ENCODE results near the gene TRMT61A. TPM values are rescaled to one million over a fixed set of nuclear protein-coding genes. Genes with fewer than 3 reads are reported as not detected.
"Not testable (repeated sequence)": the region's sequence is repeated elsewhere in the genome, so short reads cannot be mapped to it uniquely, and the experiment has no call there.

Gene TRMT61A
- total and polyA plus RNA-seq, 8 donors, result 5.5 to 39.7 (median 15.9) TPM

DNA sequence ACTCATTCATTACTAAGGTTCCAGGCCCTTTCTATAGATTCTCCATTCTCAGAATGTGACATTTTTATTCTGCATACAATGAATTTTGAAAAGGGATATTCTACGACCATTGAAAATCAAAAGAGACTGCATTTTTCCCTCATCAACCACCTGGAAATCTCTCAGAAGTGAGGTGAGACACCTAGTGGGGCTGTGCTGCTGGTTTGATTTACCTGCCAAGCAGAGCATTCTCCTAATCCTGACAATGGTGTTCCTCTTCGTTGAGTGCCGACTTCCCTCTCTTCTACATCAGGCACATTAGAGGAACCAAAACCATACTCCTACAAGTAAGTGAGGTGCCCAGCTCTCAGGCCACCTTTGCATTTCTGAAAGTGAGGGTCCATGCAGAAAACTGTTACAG is 21.2 kb upstream of the TRMT61A start:
- DNase-seq, result no peak
- 80 to 89% (median 82%) methylated on average over 3 of the region's 3 CpGs for WGBS, 5 donors
- Histone ChIP-seq H3K27me3 (no peaks in the 10 kb centered on the region), H3K27ac (no peak overlapping the region), H3K4me1 (peaks cover 6% of the 10 kb centered on the region in 4 donors), H3K4me3 (no peak overlapping the region), H3K9me3 (no peaks in the 10 kb centered on the region), H3K36me3 (peaks cover 35 to 86% (median 84%) of the 10 kb centered on the region in 4 donors)
- TF ChIP-seq, protein P1, sequence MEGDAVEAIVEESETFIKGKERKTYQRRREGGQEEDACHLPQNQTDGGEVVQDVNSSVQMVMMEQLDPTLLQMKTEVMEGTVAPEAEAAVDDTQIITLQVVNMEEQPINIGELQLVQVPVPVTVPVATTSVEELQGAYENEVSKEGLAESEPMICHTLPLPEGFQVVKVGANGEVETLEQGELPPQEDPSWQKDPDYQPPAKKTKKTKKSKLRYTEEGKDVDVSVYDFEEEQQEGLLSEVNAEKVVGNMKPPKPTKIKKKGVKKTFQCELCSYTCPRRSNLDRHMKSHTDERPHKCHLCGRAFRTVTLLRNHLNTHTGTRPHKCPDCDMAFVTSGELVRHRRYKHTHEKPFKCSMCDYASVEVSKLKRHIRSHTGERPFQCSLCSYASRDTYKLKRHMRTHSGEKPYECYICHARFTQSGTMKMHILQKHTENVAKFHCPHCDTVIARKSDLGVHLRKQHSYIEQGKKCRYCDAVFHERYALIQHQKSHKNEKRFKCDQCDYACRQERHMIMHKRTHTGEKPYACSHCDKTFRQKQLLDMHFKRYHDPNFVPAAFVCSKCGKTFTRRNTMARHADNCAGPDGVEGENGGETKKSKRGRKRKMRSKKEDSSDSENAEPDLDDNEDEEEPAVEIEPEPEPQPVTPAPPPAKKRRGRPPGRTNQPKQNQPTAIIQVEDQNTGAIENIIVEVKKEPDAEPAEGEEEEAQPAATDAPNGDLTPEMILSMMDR (IDR thresholded peaks at IDR 0.05), result no peak
- TF ChIP-seq EP300 (IDR thresholded peaks at IDR 0.05), result no peak
- no peak for TF ChIP-seq POLR2A (IDR thresholded peaks at IDR 0.05)
- no peak for TF ChIP-seq POLR2AphosphoS5 (IDR thresholded peaks at IDR 0.05)
- intact Hi-C loops (cut with DNase I; ENCODE audit: low total_unique reads), result no loop called here

DNA sequence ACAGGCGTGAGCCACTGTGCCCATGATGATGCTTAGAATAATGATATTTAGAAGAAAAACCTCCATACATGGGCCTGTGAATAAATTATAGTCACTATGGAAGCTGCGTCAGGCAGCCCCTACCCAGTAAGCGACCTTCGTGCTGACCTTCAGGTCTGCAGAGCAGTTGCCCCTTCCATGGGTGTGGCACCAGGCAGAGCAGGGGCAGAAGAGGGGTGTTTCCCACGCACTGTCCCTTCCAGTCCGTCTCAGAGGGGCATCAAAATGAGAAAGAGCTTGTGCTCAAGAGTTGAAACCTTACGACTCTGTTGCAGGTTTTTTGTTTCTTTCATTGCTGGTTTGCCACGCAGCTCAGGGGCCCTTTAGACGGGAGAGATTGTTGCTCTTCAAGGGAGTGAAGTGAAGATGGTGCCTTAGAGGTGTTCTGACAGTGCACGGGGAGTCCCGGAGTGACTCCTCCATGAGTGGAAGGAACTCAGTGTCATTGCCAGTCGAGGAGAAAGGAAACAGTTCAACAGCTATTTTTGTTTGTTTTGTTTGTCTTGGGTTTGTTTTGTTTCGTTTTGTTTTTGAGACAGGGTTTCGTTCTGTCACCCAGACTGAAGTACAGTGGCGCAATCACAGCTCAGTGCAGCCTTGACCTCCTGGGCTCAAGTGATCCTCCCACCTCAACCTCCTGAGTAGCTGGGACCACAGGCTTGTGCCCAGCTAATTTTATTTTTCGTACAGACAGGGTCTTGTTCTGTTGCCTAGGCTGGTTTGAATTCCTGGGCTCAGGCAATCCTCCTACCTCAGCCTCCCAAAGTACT is 20.3 kb upstream of the TRMT61A start:
- WGBS, 5 donors, result 82 to 87% (median 85%) methylated on average over 16 of the region's 16 CpGs
- DNase-seq, result no peak
- Histone ChIP-seq H3K9me3 (no peaks in the 10 kb centered on the region), H3K4me3 (no peak overlapping the region), H3K36me3 (peaks cover 27 to 77% (median 74%) of the 10 kb centered on the region in 4 donors), H3K27me3 (no peaks in the 10 kb centered on the region), H3K27ac (no peak overlapping the region), H3K4me1 (peaks cover 13 to 16% (median 16%) of the 10 kb centered on the region in 4 donors)
- no peak for TF ChIP-seq EP300 (IDR thresholded peaks at IDR 0.05)
- intact Hi-C loops (cut with DNase I; ENCODE audit: low total_unique reads), result no loop called here

DNA sequence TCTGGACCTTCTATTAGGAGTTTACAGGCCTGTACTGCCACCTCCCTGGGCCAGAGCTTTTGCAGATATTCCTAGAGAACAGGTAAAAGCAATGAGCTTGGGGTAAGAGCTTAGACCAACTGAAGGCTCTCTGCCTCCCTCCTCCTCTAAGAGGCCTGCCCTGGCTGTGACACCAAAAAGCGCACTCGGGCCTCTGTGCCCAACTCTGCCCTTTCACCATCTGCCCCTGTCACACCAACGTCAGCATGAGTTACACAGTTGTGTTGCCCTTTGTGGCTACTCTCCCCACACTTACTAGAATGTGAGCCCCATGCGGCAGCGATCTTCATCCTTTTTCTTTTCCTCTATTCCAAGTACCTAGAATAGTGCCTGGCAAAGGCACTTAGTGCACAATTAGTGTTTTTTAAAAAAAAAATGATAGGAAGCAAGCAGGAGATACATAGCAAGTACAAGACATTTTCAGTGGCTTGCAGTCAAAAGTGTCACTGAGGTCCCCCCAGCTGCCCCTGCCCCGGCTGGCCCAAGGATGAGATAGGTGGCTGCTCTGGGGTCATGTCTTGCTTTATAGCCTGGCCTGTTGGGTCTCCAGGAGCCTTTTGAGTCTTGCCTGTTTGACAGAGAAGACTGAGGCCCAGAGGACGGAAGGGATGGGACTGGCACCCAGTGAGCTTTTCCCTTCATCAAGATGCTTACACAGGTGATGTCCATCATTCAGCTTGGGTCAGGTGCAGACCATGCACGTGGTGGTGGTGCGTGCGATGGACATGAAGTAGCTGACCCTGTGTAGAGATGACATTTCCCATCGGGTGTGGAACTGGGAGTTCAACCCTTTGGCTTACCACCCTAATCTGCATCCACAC is 18.9 kb upstream of the TRMT61A start:
- H3K4me3 ChIP-seq, result no peak overlapping the region
- H3K9me3 ChIP-seq, result no peaks in the 10 kb centered on the region
- TF ChIP-seq, protein P1 (IDR thresholded peaks at IDR 0.05), result no peak
- no peak for TF ChIP-seq POLR2A (IDR thresholded peaks at IDR 0.05)
- TF ChIP-seq POLR2AphosphoS5 (IDR thresholded peaks at IDR 0.05), result no peak
- TF ChIP-seq EP300 (IDR thresholded peaks at IDR 0.05), result no peak
- peaks cover 14 to 63% (median 61%) of the 10 kb centered on the region in 4 donors for H3K36me3 ChIP-seq
- H3K4me1 ChIP-seq, result peaks cover 13 to 21% (median 20%) of the 10 kb centered on the region in 4 donors
- H3K27ac ChIP-seq, result no peak overlapping the region
- WGBS, 5 donors, result 88 to 92% (median 89%) methylated on average over 9 to 11 of the region's 11 CpGs
- intact Hi-C loops (cut with DNase I; ENCODE audit: low total_unique reads), result no loop called here
- DNase-seq, result no peak
- H3K27me3 ChIP-seq, result no peaks in the 10 kb centered on the region

DNA sequence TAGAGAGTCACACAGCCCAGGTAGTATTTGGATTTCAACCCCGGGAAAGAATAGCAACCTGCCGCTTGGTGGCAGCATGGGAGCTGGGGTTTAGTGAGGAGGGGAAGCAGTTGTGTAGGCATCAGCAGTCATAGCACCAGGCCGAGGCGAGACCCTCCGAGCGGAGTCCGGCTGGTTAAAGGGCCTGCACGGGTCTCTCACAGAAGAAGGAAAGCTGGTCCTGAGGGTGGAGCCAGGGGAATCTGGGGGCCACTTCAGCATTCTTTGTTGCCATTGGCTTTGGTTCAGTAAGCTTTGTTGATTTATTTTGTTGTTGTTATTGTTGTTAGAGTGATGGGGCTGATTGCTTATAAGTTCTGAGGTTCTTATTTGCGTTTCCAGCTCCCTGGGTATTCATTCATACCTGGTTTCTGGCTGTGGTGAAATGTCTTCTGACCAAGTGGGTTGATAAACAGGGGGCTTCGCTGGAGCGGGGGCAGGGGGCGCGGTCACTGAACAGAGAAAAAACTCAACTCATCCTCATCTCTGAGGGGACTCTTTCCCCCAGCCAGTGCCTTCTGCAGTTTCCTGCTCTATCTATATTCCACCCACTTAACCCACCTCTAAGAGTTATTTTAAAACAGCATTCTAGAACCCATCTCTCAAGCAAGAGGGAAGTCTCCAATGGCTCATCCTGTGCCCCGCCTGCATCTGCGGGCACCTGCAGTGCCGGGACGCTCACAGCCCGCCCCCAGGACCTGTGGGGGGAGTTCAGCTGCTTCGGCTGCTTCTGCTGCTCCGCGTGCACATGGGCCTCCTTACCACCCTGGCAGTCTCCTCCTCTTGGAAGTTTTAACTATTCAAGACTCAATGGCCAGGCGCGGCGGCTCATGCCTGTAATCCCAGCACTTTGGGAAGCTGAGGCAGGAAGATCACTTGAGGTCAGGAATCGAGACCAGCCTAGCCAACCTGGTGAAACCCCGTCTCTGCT is 18.0 kb upstream of the TRMT61A start:
- Histone ChIP-seq H3K27ac (peak overlapping the region in 1 of 5 donors; percentile 24), H3K4me1 (peaks cover 13 to 21% (median 20%) of the 10 kb centered on the region in 4 donors), H3K4me3 (no peak overlapping the region), H3K36me3 (peaks cover 7 to 54% (median 51%) of the 10 kb centered on the region in 4 donors), H3K27me3 (no peaks in the 10 kb centered on the region), H3K9me3 (no peaks in the 10 kb centered on the region)
- WGBS, 5 donors, result 88 to 94% (median 91%) methylated on average over 26 of the region's 26 CpGs
- DNase-seq, result no peak
- intact Hi-C loops (cut with DNase I; ENCODE audit: low total_unique reads), result no loop called here
- TF ChIP-seq POLR2A (IDR thresholded peaks at IDR 0.05), result no peak
- TF ChIP-seq, protein P1 (IDR thresholded peaks at IDR 0.05), result no peak
- TF ChIP-seq POLR2AphosphoS5 (IDR thresholded peaks at IDR 0.05), result no peak
- TF ChIP-seq EP300 (IDR thresholded peaks at IDR 0.05), result no peak

DNA sequence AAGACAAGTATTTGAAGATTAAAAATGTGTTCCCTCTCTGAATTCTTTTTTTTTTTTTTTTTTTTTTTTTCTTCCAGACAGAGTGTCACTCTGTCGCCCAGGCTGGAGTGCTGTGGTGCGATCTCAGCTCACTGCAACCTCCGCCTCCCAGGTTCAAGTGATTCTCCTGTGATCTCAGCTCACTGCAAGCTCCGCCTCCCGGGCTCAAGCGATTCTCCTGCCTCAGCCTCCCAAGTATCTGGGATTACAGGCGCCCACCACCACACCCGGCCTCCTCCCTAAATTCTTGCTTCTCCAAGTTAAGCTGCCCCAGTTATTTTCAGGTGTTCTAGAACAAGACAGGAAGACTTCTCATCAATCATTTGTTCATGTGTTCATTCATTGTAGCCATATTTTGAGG is 16.8 kb upstream of the TRMT61A start:
- H3K27me3 ChIP-seq; H3K9me3 ChIP-seq; H3K4me3 ChIP-seq; DNase-seq; intact Hi-C loops (cut with DNase I; ENCODE audit: low total_unique reads): not testable (repeated sequence)
- Histone ChIP-seq H3K27ac (peak overlapping the region; percentile 71 to 86 (median 81)), H3K36me3 (peaks cover 7 to 46% (median 44%) of the 10 kb centered on the region in 4 donors), H3K4me1 (peaks cover 13 to 24% (median 20%) of the 10 kb centered on the region in 4 donors)
- 91 to 94% (median 92%) methylated on average over 8 of the region's 8 CpGs for WGBS, 5 donors

All from stomach (tissue), 9 donors.